GM18909 (cell line): ENCODE results near the gene WDR36.
A peak's percentile ranks its signal among the peaks of the same experiment; 100 is the strongest.

Experiments used
- ATAC-seq: cut with Tn5 transposase; IDR thresholded peaks from one replicate; pipeline ENCODE4 v1.9.1; 2021; ENCODE audit warnings: mild to moderate bottlenecking; ENCODE audit not compliant: unreplicated experiment, poor library complexity

Gene WDR36

GRCh38 chr5:111092062-111092853 is at the start of gene WDR36:
Gene WDR36, plus strand, starts transcription at chr5:111092348. Its CDS starts 109 bp downstream, at chr5:111092457.
- peak; percentile 96 for ATAC-seq

GRCh38 chr5:111043712-111044506 is 48.2 kb upstream of the WDR36 start:
- ATAC-seq, result no peak

GRCh38 chr5:111058064-111058463 is 34.1 kb upstream of the WDR36 start:
- ATAC-seq, result no peak

- no peak for ATAC-seq
Measured at GRCh38 chr5:111060169-111060568, 32.0 kb upstream of the WDR36 start.

GRCh38 chr5:111061618-111062017 is 30.5 kb upstream of the WDR36 start:
- no peak for ATAC-seq

GRCh38 chr5:111063709-111064322 is 28.3 kb upstream of the WDR36 start:
- no peak for ATAC-seq

GRCh38 chr5:111066261-111066938 is 25.7 kb upstream of the WDR36 start:
- ATAC-seq, result no peak

- ATAC-seq, result no peak
Measured at GRCh38 chr5:111068213-111068612, 23.9 kb upstream of the WDR36 start.

GRCh38 chr5:111069839-111070238 is 22.3 kb upstream of the WDR36 start:
- no peak for ATAC-seq

GRCh38 chr5:111070272-111071134 is 21.6 kb upstream of the WDR36 start:
- ATAC-seq, result no peak

GRCh38 chr5:111071413-111071812 is 20.7 kb upstream of the WDR36 start, which contains the start of gene TSLP:
Gene TSLP, plus strand, starts transcription at chr5:111071713. Its CDS starts 178 bp downstream, at chr5:111071891.
- ATAC-seq, result no peak

GRCh38 chr5:111072949-111073682 is 19.0 kb upstream of the WDR36 start:
- ATAC-seq, result peak; percentile 83

- ATAC-seq, result no peak
Measured at GRCh38 chr5:111074244-111074643, 17.9 kb upstream of the WDR36 start.

- ATAC-seq, result no peak
Measured at GRCh38 chr5:111075520-111075919, 16.6 kb upstream of the WDR36 start.

- ATAC-seq, result no peak
Measured at GRCh38 chr5:111076091-111076490, 16.1 kb upstream of the WDR36 start.

- ATAC-seq, result no peak
Measured at GRCh38 chr5:111077678-111078077, 14.5 kb upstream of the WDR36 start.

- no peak for ATAC-seq
Measured at GRCh38 chr5:111079846-111080245, 12.3 kb upstream of the WDR36 start.

- ATAC-seq, result peak; percentile 75
Measured at GRCh38 chr5:111083323-111083722, 8.8 kb upstream of the WDR36 start.

- ATAC-seq, result no peak
Measured at GRCh38 chr5:111095982-111096381, 3.8 kb downstream of the WDR36 start.
